Sigmoid colon (tissue), 7 donors: ENCODE results near the gene PCSK7. TPM values are rescaled to one million over a fixed set of nuclear protein-coding genes. Genes with fewer than 3 reads are reported as not detected.

Experiments used
- DNase-seq: peaks from one replicate; pipeline ENCODE4 v3.0.0-alpha.2; 2019
- H3K27ac ChIP-seq, 4 donors: fragments of 200-600 bp; sonication (generic); one replicate each; pipeline ENCODE4 v1.5.1; 2016 to 2019; ENCODE audit warnings: mild to moderate bottlenecking in 1 of 4
- H3K27me3 ChIP-seq, 3 donors: fragments of 200-600 bp; sonication (generic); one replicate each; pipeline ENCODE4 v1.5.1; 2019; ENCODE audit warnings: mild to moderate bottlenecking in 1 of 3
- H3K36me3 ChIP-seq, 4 donors: fragments of 200-600 bp; sonication (generic); one replicate each; pipeline ENCODE4 v1.5.1; 2016 to 2019
- H3K4me1 ChIP-seq, 4 donors: fragments of 200-600 bp; sonication (generic); one replicate each; pipeline ENCODE4 v1.5.1; 2017 to 2019
- H3K4me3 ChIP-seq, 4 donors: fragments of 200-600 bp; sonication (generic); one replicate each; pipeline ENCODE4 v1.5.1; 2017 to 2019; ENCODE audit warnings: mild to moderate bottlenecking in 2 of 4, moderate library complexity in 1 of 4
- H3K9me3 ChIP-seq, 4 donors: fragments of 200-600 bp in 3 of 4; sonication (generic) in 3 of 4; one replicate each; pipeline versions ENCODE4 v1.5.1 to v1.6.1; 2013 to 2019
- EP300 ChIP-seq, 4 donors: sonication (generic); formaldehyde crosslinking; IDR thresholded peaks; one replicate each; pipeline ENCODE4 v1.6.1; 2017; ENCODE audit warnings: antibody characterized with exemption in 4 of 4
- POLR2A ChIP-seq, 2 donors: fragments of 450-650 bp; IDR thresholded peaks; one replicate each; pipeline ENCODE4 v1.6.1; 2016; ENCODE audit warnings: antibody characterized with exemption in 2 of 2, mild to moderate bottlenecking in 2 of 2, moderate library complexity in 2 of 2
- POLR2AphosphoS5 ChIP-seq, 4 donors: sonication (generic); formaldehyde crosslinking; IDR thresholded peaks; one replicate each; pipeline ENCODE4 v1.6.1; 2017; ENCODE audit warnings: antibody characterized with exemption in 4 of 4
- WGBS, 2 donors: extraction: QIAGEN DNeasy Blood & Tissue Kit; methylation state at CpG; one replicate each; pipeline ENCODE4 v1.1.7; 2013; 5-methylcytosine and 5-hydroxymethylcytosine counted together
- intact Hi-C: fragments of 100-400 bp; cut with DNase I; formaldehyde crosslinking; loops from one replicate; pipeline ENCODE4 v1.15.1; 2023
- polyA plus RNA-seq, 3 donors: library from polyadenylated mRNA; stranded (reverse); fragments of 200-250 nt; gene quantifications; one replicate each; pipeline ENCODE4 v1.2.3, GENCODE V29; 2013
- total RNA-seq, 4 donors: library from RNA; depleted of rRNA; stranded (reverse); fragments of >200 nt; gene quantifications; one replicate each; pipeline ENCODE4 v1.1.0, GENCODE V29; 2016
- TF ChIP-seq, protein P1 (sequence below), 4 experiments: fragments of 450-650 bp in 3 of 4; fragments of 200-600 bp in 1 of 4; IDR thresholded peaks; one replicate each; pipeline ENCODE4 v1.5.1; 2016 to 2019; ENCODE audit warnings: antibody characterized with exemption in 4 of 4, mild to moderate bottlenecking in 3 of 4, moderate library complexity in 2 of 4
- donor health status: healthy with polysubstance abuse.
- donor health status: Bipolar disorder and iron deficiency.
- donor health status: healthy.

Gene PCSK7
- total and polyA plus RNA-seq, 7 donors, result 18.0 to 116 (median 29.8) TPM

DNA sequence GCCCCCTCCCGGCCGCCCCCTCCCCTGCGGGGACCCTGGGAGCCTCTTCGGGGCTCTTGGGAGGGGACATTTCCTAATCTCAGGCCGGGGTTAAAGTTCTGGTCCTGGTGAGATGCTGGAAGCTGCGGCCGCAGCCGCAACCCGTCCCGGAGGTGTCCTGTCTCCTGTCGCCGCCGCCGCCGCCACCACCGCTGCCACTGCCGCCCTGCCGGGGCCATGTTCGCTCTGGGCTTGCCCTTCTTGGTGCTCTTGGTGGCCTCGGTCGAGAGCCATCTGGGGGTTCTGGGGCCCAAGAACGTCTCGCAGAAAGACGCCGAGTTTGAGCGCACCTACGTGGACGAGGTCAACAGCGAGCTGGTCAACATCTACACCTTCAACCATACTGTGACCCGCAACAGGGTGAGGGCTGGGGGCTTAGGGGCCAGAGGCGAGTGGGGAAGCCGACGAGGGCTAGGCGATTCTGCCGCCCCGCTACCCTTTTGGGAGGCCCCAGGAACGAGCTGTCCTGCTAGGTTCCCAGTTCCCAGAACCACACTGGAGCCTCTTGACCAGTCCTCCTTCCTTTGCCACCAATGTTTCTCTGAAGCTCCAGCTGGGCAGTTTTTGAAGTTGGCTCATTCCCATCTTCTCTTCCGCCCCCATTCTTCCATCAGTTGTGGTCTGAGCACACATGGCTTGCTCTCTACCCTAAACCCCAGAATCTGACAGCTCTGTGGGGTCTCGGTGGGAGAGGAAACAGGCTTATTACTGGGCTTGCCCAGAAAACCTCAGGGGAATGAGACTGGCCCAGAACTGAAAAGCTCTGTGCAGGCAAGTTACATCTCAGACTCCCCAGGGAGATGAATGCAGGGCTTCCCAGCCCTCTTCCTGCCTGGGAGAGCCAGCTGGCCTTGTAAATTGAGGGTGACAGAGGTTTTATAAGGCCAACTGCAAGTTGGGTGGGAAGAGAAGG is 52.5 kb downstream of the PCSK7 start:
- intact Hi-C loops, result loop anchor here (2.0 kb wide), 2 partner anchors 35 to 53 kb away; partner anchors contain the start of genes PAFAH1B2, PCSK7 and RNF214
- peak; percentile 68 for DNase-seq

DNA sequence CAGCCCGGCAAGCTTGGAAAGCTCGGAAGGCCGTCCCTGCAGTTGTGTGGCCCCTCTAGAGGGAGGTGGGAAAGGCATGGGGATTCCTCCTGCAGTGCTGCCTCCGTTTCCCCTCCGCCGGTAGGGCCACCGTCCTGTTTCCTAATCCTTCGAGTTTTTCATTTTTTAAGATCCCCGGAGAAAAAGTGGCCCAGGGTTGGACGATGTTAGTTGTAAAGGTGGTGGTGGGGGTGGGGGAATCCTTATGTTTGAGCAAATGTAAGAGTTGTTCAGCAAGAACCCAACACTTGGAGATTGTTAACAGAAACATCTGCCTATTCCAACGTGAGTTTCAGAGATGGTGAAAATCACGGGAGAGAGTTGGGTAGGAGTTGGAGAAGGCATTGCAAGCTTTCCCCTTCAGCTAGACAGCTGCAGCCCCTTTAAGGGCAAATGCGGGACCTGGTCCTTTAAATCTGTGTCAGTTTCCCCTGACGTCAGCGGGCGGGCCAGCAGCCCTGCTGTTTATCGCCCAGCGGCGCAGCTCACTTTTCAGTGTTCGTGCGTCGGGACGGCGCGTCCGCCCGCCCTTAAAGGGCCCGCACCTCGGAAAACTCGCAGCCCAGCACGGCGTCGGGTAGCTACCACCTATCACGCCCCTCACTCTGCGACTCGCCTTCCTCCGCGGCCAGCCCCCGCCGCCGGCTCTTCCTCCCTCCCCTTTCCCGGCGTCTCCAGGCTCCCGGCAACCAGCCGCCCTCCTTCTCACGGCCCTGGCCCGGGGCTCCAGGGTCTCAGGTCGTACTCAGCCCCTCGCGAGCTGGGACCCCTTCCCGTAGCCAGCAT is 53.5 kb downstream of the PCSK7 start, which contains the start of gene SIDT2:
SIDT2 (plus strand) TSS at position 534 of the 825 bp plus-strand sequence. CDS start 521 bp downstream, outside the sequence.
- peaks cover 7 to 19% (median 9%) of the 10 kb centered on the region in 4 donors for H3K36me3 ChIP-seq
- DNase-seq, result peak; percentile 98
- H3K4me3 ChIP-seq, result peak within 1 kb of the TSS; percentile 77 to 99 (median 88)
- TF ChIP-seq, protein P1, sequence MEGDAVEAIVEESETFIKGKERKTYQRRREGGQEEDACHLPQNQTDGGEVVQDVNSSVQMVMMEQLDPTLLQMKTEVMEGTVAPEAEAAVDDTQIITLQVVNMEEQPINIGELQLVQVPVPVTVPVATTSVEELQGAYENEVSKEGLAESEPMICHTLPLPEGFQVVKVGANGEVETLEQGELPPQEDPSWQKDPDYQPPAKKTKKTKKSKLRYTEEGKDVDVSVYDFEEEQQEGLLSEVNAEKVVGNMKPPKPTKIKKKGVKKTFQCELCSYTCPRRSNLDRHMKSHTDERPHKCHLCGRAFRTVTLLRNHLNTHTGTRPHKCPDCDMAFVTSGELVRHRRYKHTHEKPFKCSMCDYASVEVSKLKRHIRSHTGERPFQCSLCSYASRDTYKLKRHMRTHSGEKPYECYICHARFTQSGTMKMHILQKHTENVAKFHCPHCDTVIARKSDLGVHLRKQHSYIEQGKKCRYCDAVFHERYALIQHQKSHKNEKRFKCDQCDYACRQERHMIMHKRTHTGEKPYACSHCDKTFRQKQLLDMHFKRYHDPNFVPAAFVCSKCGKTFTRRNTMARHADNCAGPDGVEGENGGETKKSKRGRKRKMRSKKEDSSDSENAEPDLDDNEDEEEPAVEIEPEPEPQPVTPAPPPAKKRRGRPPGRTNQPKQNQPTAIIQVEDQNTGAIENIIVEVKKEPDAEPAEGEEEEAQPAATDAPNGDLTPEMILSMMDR (IDR thresholded peaks at IDR 0.05), result no peak
- TF ChIP-seq POLR2A (IDR thresholded peaks at IDR 0.05), result peak; percentile 89 to 95
- TF ChIP-seq POLR2AphosphoS5 (IDR thresholded peaks at IDR 0.05), result peak; percentile 97 to 100 (median 98)
- peak in 2 of 4 donors; percentile 67 to 80 for TF ChIP-seq EP300 (IDR thresholded peaks at IDR 0.05)
- H3K4me1 ChIP-seq, result peaks cover 0 to 49% (median 35%) of the 10 kb centered on the region in 4 donors
- no peaks in the 10 kb centered on the region for H3K9me3 ChIP-seq
- intact Hi-C loops, result loop anchor here (2.0 kb wide), 2 partner anchors 34 to 54 kb away; partner anchors contain the start of genes PAFAH1B2, PCSK7 and RNF214
- WGBS, 2 donors, result 1 to 2% methylated on average over 51 of the region's 51 CpGs
- peak within 1 kb of the TSS; percentile 92 to 99 (median 96) for H3K27ac ChIP-seq
- H3K27me3 ChIP-seq, result no peaks in the 10 kb centered on the region

More for the DNA sequence above, 52.5 kb downstream of the PCSK7 start:
- Histone ChIP-seq H3K27me3 (no peaks in the 10 kb centered on the region), H3K36me3 (peaks cover 7 to 28% (median 15%) of the 10 kb centered on the region in 4 donors), H3K27ac (peak overlapping the region; percentile 92 to 99 (median 96)), H3K4me1 (peaks cover 0 to 49% (median 35%) of the 10 kb centered on the region in 4 donors), H3K4me3 (peak overlapping the region; percentile 77 to 99 (median 88)), H3K9me3 (no peaks in the 10 kb centered on the region)
- TF ChIP-seq POLR2A (IDR thresholded peaks at IDR 0.05), result peak in 1 of 2 donors; percentile 16
- TF ChIP-seq POLR2AphosphoS5 (IDR thresholded peaks at IDR 0.05), result peak in 3 of 4 donors; percentile 4 to 43 (median 40)
- TF ChIP-seq EP300 (IDR thresholded peaks at IDR 0.05), result no peak
- WGBS, 2 donors, result 1% methylated on average over 39 of the region's 39 CpGs

DNA sequence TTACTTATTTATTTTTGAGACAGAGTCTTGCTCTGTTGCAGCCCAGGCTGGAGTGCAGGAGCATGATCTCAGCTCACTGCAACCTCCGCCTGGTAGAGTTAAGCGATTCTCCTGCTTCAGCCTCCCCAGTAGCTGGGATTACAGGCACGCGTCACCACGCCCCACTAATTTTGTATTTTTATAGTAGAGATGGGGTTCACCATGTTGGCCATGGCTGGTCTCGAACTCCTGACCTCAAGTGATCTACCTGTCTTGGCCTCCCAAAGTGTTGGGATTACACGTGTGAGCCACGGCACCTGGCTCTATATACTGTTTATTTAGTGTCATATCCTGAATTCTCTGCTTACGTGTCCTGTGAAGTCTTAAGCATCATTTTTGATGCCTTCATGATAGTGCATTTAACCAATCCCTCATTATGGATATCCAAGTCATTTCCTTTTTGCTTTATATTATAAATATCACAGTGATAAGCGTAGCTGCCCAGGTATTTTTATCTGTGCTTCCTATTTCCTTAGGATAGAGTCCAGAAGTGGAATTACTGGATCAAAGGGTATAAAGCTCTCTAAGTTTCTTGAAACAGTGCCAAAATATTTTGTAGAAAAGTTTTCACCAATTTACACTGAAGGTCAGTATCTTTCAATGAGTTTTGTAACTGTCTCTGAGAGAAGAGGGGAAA is 54.2 kb downstream of the PCSK7 start:
- H3K36me3 ChIP-seq, result peaks cover 3 to 13% (median 7%) of the 10 kb centered on the region in 4 donors
- intact Hi-C loops, result loop anchor here (2.0 kb wide), 2 partner anchors 33 to 55 kb away; partner anchors contain the start of genes PAFAH1B2, PCSK7 and RNF214
- peak; percentile 39 for DNase-seq
- H3K4me3 ChIP-seq, result peak overlapping the region; percentile 77 to 99 (median 88)
- H3K27me3 ChIP-seq, result no peaks in the 10 kb centered on the region
- peak overlapping the region; percentile 92 to 99 (median 96) for H3K27ac ChIP-seq
- no peaks in the 10 kb centered on the region for H3K9me3 ChIP-seq
- peaks cover 0 to 49% (median 35%) of the 10 kb centered on the region in 4 donors for H3K4me1 ChIP-seq
- WGBS, 2 donors, result 35 to 73% methylated on average over 10 of the region's 10 CpGs
- TF ChIP-seq POLR2AphosphoS5 (IDR thresholded peaks at IDR 0.05) (no peak), POLR2A (IDR thresholded peaks at IDR 0.05) (no peak), EP300 (IDR thresholded peaks at IDR 0.05) (no peak)
- TF ChIP-seq, protein P1 (IDR thresholded peaks at IDR 0.05), result no peak

DNA sequence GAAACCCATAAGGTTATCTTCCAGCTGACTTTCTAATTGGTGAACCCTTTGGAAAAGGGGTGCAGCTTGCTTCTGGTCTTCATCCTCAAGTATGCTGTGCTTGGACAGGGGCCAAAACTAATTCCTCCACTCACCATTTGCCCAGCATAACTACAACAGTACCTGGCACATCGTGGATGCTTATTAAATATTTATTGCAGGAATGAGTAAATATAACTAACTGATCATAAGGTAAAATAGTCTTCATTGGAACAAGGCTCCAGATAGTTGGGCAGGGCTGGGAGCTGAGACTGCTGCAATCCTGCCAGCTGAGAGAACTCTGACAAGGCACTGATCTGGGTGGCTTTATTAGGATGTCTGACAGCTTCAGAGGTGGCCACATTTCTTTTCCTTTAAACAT is 55.7 kb downstream of the PCSK7 start:
- intact Hi-C loops, result no loop called here
- TF ChIP-seq, protein P1 (IDR thresholded peaks at IDR 0.05), result no peak
- TF ChIP-seq POLR2AphosphoS5 (IDR thresholded peaks at IDR 0.05) (no peak), POLR2A (IDR thresholded peaks at IDR 0.05) (no peak), EP300 (IDR thresholded peaks at IDR 0.05) (no peak)
- no peak for DNase-seq
- Histone ChIP-seq H3K36me3 (peaks cover 0 to 9% (median 0%) of the 10 kb centered on the region in 4 donors), H3K9me3 (no peaks in the 10 kb centered on the region), H3K27me3 (no peaks in the 10 kb centered on the region), H3K27ac (peak overlapping the region; percentile 13 to 29 (median 22)), H3K4me1 (peaks cover 0 to 43% (median 28%) of the 10 kb centered on the region in 4 donors), H3K4me3 (no peak overlapping the region)
- WGBS, 2 donors, result 27 to 76% methylated on average over 1 of the region's 1 CpG
